ENCODE measurements around the gene SLC25A42.

GRCh38 chr19:19126102-19126501 is 62.3 kb downstream of the SLC25A42 start:
- TF ChIP-seq POLR2A (IDR thresholded peaks at IDR 0.05; ENCODE audit: low read length) (no peak), GATA1 (IDR thresholded peaks at IDR 0.05; ENCODE audit: low read depth, low read length) (no peak)
